Lower leg skin (tissue), 3 donors: ENCODE data around the gene DENND11.

Experiments
- CTCF ChIP-seq, 3 donors: fragments of 450-650 bp; IDR thresholded peaks; one replicate each; pipeline ENCODE4 v1.5.1; 2016; ENCODE audit warnings: antibody characterized with exemption in 3 of 3, mild to moderate bottlenecking in 3 of 3, moderate library complexity in 2 of 3
- POLR2A ChIP-seq, 2 donors: fragments of 450-650 bp; IDR thresholded peaks; one replicate each; pipeline ENCODE4 v1.6.1; 2016 to 2017; ENCODE audit warnings: antibody characterized with exemption in 2 of 2, mild to moderate bottlenecking in 1 of 2, moderate library complexity in 1 of 2

DNA sequence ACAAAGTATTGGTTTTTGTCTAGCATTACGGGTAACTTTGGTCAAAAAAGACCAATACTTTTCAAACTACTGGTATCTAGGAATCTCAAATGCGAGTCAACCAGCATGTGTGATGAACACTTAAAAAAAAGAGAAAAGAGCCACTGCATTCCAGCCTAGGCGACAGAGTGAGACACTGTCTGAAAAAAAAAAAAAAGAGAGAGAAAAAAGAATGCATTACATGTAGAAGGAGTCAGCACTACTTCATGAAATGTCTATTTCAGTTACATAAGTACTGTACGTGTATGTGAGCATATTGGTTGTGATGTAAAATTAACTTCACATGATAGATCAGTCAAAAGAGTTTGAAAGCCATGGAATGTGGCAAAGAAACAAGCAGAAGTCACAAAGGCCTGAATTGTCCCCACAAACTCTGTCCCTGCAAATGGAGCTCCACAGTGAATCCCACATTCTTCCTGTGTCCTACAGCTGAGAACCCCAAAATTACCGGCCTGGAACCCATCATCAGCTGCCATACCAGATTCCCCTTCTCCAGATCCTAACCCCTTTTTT lies 1.6 kb downstream of the DENND11 start:
- TF ChIP-seq CTCF (IDR thresholded peaks at IDR 0.05) (no peak), POLR2A (IDR thresholded peaks at IDR 0.05) (no peak)
